Mesenchymal stem cell (in vitro differentiated cells and primary cell): Measurements from ENCODE around the gene ATN1.
"Not testable (repeated sequence)": the region's sequence is repeated elsewhere in the genome, so short reads cannot be mapped to it uniquely, and the experiment has no call there.

Experiments used
- DNase-seq: peaks from one replicate; pipeline ENCODE4 v3.0.0-alpha.2; 2013
- H2AFZ ChIP-seq: one replicate; pipeline ENCODE4 v1.6.1; 2013; ENCODE audit warnings: low read depth, mild to moderate bottlenecking, control low read depth, inconsistent platforms, low read length, moderate library complexity
- H2AK5ac ChIP-seq: 2 replicates; pipeline ENCODE4 v1.6.1; 2013; ENCODE audit warnings: low read length, moderate library complexity, mild to moderate bottlenecking, inconsistent platforms; ENCODE audit not compliant: severe bottlenecking
- H2BK120ac ChIP-seq: one replicate; pipeline ENCODE4 v1.6.1; 2013; ENCODE audit warnings: low read depth, mild to moderate bottlenecking, inconsistent platforms, low read length, moderate library complexity
- H2BK12ac ChIP-seq, 2 experiments: one replicate each; pipeline ENCODE4 v1.6.1; 2013; ENCODE audit warnings: inconsistent platforms in 2 of 2, low read length in 2 of 2, mild to moderate bottlenecking in 2 of 2, moderate library complexity in 2 of 2, control low read depth in 1 of 2
- H2BK15ac ChIP-seq: one replicate; pipeline ENCODE4 v1.6.1; 2013; ENCODE audit warnings: mild to moderate bottlenecking, low read depth, inconsistent platforms; ENCODE audit not compliant: poor library complexity, severe bottlenecking
- H2BK5ac ChIP-seq: 2 replicates; pipeline ENCODE4 v1.6.1; 2013; ENCODE audit warnings: low read depth, mild to moderate bottlenecking, low read length, control low read depth, inconsistent platforms; ENCODE audit not compliant: poor library complexity, severe bottlenecking
- H3K14ac ChIP-seq, 2 experiments: one replicate each; pipeline ENCODE4 v1.6.1; 2013; ENCODE audit warnings: inconsistent platforms in 2 of 2, low read length in 2 of 2, control low read depth in 1 of 2, mild to moderate bottlenecking in 1 of 2, moderate library complexity in 1 of 2
- H3K18ac ChIP-seq, 2 experiments: one replicate each; pipeline ENCODE4 v1.6.1; 2013; ENCODE audit warnings: inconsistent platforms in 2 of 2, low read length in 2 of 2, control low read depth in 1 of 2, low read depth in 1 of 2, mild to moderate bottlenecking in 1 of 2
- H3K23ac ChIP-seq, 2 experiments: one replicate each; pipeline ENCODE4 v1.6.1; 2013; ENCODE audit warnings: inconsistent platforms in 2 of 2, low read length in 2 of 2, mild to moderate bottlenecking in 2 of 2, moderate library complexity in 2 of 2, control low read depth in 1 of 2
- H3K27ac ChIP-seq: 2 replicates; pipeline ENCODE4 v1.5.1; 2013; ENCODE audit warnings: mild to moderate bottlenecking, moderate library complexity, low read length, control low read depth, inconsistent platforms; ENCODE audit not compliant: poor library complexity, severe bottlenecking
- H3K27me3 ChIP-seq, 2 experiments: 2 replicates each; pipeline versions ENCODE4 v1.6.1 to v1.7.0; 2013; ENCODE audit warnings: low read length in 2 of 2, mild to moderate bottlenecking in 2 of 2, moderate library complexity in 2 of 2, control low read depth in 1 of 2, inconsistent platforms in 1 of 2; ENCODE audit not compliant: control insufficient read depth in 1 of 2, insufficient read depth in 1 of 2
- H3K36me3 ChIP-seq, 2 experiments: 2 replicates each; pipeline versions ENCODE4 v1.6.1 to v1.7.0; 2013; ENCODE audit warnings: low read length in 2 of 2, control low read depth in 1 of 2, inconsistent platforms in 1 of 2, low read depth in 1 of 2, mild to moderate bottlenecking in 1 of 2; ENCODE audit not compliant: insufficient read depth in 2 of 2, control insufficient read depth in 1 of 2
- H3K4ac ChIP-seq, 2 experiments: one replicate each; pipeline ENCODE4 v1.6.1; 2013; ENCODE audit warnings: inconsistent platforms in 2 of 2, low read length in 2 of 2, mild to moderate bottlenecking in 2 of 2, moderate library complexity in 2 of 2, control low read depth in 1 of 2, low read depth in 1 of 2
- H3K4me1 ChIP-seq: 2 replicates; pipeline ENCODE4 v1.6.1; 2013; ENCODE audit warnings: low read depth, low read length, control low read depth; ENCODE audit not compliant: control insufficient read depth, insufficient read depth
- H3K4me2 ChIP-seq: 2 replicates; pipeline ENCODE4 v1.6.1; 2013; ENCODE audit warnings: low read length, mild to moderate bottlenecking, inconsistent platforms; ENCODE audit not compliant: poor library complexity, severe bottlenecking
- H3K4me3 ChIP-seq, 2 experiments: 2 replicates each; pipeline versions ENCODE4 v1.5.1 to v1.7.0; 2013; ENCODE audit warnings: low read length in 2 of 2, mild to moderate bottlenecking in 2 of 2, control low read depth in 1 of 2, low read depth in 1 of 2; ENCODE audit not compliant: insufficient read depth in 1 of 2
- H3K79me1 ChIP-seq: replicated peaks from 2 replicates; pipeline ENCODE4 v1.6.1; 2013; ENCODE audit warnings: mild to moderate bottlenecking, control low read depth, low read length, inconsistent platforms; ENCODE audit not compliant: poor library complexity, severe bottlenecking
- H3K9ac ChIP-seq: 2 replicates; pipeline ENCODE4 v1.7.0; 2013; ENCODE audit warnings: mild to moderate bottlenecking, low read length, moderate library complexity
- H3K9me3 ChIP-seq: 2 replicates; pipeline ENCODE4 v1.7.0; 2013; ENCODE audit warnings: mild to moderate bottlenecking, low read length; ENCODE audit not compliant: control insufficient read depth
- H4K8ac ChIP-seq: one replicate; pipeline ENCODE4 v1.6.1; 2013; ENCODE audit warnings: inconsistent platforms, mild to moderate bottlenecking, low read length, moderate library complexity
- H4K91ac ChIP-seq: one replicate; pipeline ENCODE4 v1.6.1; 2013; ENCODE audit warnings: mild to moderate bottlenecking, low read length, inconsistent platforms
- WGBS: methylation state at CpG from one replicate; pipeline ENCODE4 v1.1.7; 2013; ENCODE audit warnings: mixed read lengths; 5-methylcytosine and 5-hydroxymethylcytosine counted together

ATN1 gene

GRCh38 chr12:6904280-6905276 is 23.2 kb upstream of the ATN1 start, which contains the start of gene LRRC23:
Gene LRRC23, plus strand, starts transcription at chr12:6904822. Its CDS starts 812 bp downstream, at chr12:6905634.
- peak within 1 kb of the TSS in 1 of 2 experiments; percentile 67 for H2BK12ac ChIP-seq
- peak within 1 kb of the TSS; percentile 54 for H3K4me2 ChIP-seq
- no peak within 1 kb of the TSS for H2BK15ac ChIP-seq
- peak within 1 kb of the TSS; percentile 9 for H2AK5ac ChIP-seq
- DNase-seq: peak; percentile 97
- H4K8ac ChIP-seq: peak within 1 kb of the TSS; percentile 75
- H3K14ac ChIP-seq: peak within 1 kb of the TSS in 1 of 2 experiments; percentile 94
- 7% methylated on average over 29 of the region's 34 CpGs for WGBS
- no peak within 1 kb of the TSS for H2BK120ac ChIP-seq
- no peaks in the 10 kb centered on the region for H3K9me3 ChIP-seq
- H3K4me1 ChIP-seq: peaks cover 7% of the 10 kb centered on the region
- no peak within 1 kb of the TSS for H4K91ac ChIP-seq
- H2BK5ac ChIP-seq: no peak within 1 kb of the TSS
- H3K27me3 ChIP-seq: no peaks in the 10 kb centered on the region
- H3K18ac ChIP-seq: peak within 1 kb of the TSS; percentile 37 to 94
- H3K23ac ChIP-seq: peak within 1 kb of the TSS in 1 of 2 experiments; percentile 9
- H3K4ac ChIP-seq: peak within 1 kb of the TSS in 1 of 2 experiments; percentile 5
- peak within 1 kb of the TSS; percentile 93 for H3K9ac ChIP-seq
- H3K4me3 ChIP-seq: peak within 1 kb of the TSS; percentile 79 to 91
- peak within 1 kb of the TSS; percentile 95 for H2AFZ ChIP-seq
- H3K79me1 ChIP-seq: no peaks in the 10 kb centered on the region
- H3K27ac ChIP-seq: peak within 1 kb of the TSS; percentile 21
- H3K36me3 ChIP-seq: peaks cover 3 to 19% of the 10 kb centered on the region in 2 experiments

DNA sequence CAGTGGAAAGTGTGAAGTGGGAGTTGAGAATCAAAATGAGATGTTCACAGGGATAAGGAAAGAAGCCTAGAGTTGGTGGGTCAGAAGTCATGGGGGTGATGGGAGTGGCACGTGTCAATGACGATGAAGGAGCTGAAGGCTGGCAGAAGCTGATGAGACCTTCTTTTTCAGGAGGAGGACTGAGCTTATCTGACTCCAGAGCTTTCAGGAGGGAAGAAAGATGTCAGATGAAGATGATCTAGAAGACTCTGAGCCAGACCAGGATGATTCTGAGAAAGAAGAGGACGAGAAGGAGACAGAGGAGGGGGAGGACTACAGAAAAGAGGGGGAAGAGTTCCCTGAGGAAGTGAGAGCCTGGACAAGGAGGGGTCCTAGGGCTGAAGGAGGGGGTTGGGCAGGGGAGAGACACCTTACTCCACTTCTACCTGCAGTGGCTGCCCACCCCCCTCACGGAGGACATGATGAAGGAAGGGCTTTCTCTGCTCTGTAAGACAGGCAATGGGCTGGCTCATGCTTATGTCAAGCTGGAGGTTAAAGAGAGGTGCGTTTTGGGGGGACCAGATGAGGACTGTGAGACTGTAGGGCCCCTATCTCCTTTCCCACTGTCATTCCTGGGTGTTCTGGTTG is 22.2 kb upstream of the ATN1 start:
- H2BK15ac ChIP-seq: no peak overlapping the region
- 68% methylated on average over 5 of the region's 5 CpGs for WGBS
- H2BK120ac ChIP-seq: no peak overlapping the region
- H3K4me1 ChIP-seq: peaks cover 7% of the 10 kb centered on the region
- DNase-seq: no peak
- H3K9ac ChIP-seq: peak overlapping the region; percentile 93
- H2AFZ ChIP-seq: peak overlapping the region; percentile 95
- H4K91ac ChIP-seq: no peak overlapping the region
- H2AK5ac ChIP-seq: peak overlapping the region; percentile 9
- H3K4ac ChIP-seq: peak overlapping the region in 1 of 2 experiments; percentile 5
- no peaks in the 10 kb centered on the region for H3K79me1 ChIP-seq
- H3K4me2 ChIP-seq: peak overlapping the region; percentile 54
- peak overlapping the region in 1 of 2 experiments; percentile 91 for H3K4me3 ChIP-seq
- no peak overlapping the region for H3K27ac ChIP-seq
- H4K8ac ChIP-seq: no peak overlapping the region
- peak overlapping the region in 1 of 2 experiments; percentile 94 for H3K18ac ChIP-seq
- H3K9me3 ChIP-seq: no peaks in the 10 kb centered on the region
- no peaks in the 10 kb centered on the region for H3K27me3 ChIP-seq
- peak overlapping the region in 1 of 2 experiments; percentile 45 for H2BK12ac ChIP-seq
- no peak overlapping the region for H3K14ac ChIP-seq
- no peak overlapping the region for H2BK5ac ChIP-seq
- H3K23ac ChIP-seq: no peak overlapping the region
- H3K36me3 ChIP-seq: peaks cover 3 to 19% of the 10 kb centered on the region in 2 experiments

- not testable (repeated sequence) for H3K9me3 ChIP-seq, H2BK15ac ChIP-seq, H3K9ac ChIP-seq, H4K91ac ChIP-seq, DNase-seq, H3K4me3 ChIP-seq, H3K79me1 ChIP-seq, H3K4me2 ChIP-seq, H2AK5ac ChIP-seq, H3K14ac ChIP-seq, H3K4me1 ChIP-seq, H3K23ac ChIP-seq, H3K4ac ChIP-seq, H3K18ac ChIP-seq, H2BK5ac ChIP-seq, H3K27ac ChIP-seq, H4K8ac ChIP-seq, H2AFZ ChIP-seq, H2BK12ac ChIP-seq, H2BK120ac ChIP-seq
- WGBS: 96% methylated on average over 11 of the region's 11 CpGs
- H3K36me3 ChIP-seq: peaks cover 3 to 19% of the 10 kb centered on the region in 2 experiments
- H3K27me3 ChIP-seq: peaks cover 0 to 14% of the 10 kb centered on the region in 2 experiments
Observed at GRCh38 chr12:6908141-6908540, 19.6 kb upstream of the ATN1 start.
